Measurements from ENCODE around the gene BRD3OS. TPM values are rescaled to one million over a fixed set of nuclear protein-coding genes. Genes with fewer than 3 reads are reported as not detected.
A peak's percentile ranks its signal among the peaks of the same experiment; 100 is the strongest.

The BRD3OS gene
- total and polyA plus RNA-seq, 2 of the 13 experiments (the other 11 are each of a cell fraction or from before 2014, with no cell fraction given) = 4.9 to 5.7 TPM

DNA sequence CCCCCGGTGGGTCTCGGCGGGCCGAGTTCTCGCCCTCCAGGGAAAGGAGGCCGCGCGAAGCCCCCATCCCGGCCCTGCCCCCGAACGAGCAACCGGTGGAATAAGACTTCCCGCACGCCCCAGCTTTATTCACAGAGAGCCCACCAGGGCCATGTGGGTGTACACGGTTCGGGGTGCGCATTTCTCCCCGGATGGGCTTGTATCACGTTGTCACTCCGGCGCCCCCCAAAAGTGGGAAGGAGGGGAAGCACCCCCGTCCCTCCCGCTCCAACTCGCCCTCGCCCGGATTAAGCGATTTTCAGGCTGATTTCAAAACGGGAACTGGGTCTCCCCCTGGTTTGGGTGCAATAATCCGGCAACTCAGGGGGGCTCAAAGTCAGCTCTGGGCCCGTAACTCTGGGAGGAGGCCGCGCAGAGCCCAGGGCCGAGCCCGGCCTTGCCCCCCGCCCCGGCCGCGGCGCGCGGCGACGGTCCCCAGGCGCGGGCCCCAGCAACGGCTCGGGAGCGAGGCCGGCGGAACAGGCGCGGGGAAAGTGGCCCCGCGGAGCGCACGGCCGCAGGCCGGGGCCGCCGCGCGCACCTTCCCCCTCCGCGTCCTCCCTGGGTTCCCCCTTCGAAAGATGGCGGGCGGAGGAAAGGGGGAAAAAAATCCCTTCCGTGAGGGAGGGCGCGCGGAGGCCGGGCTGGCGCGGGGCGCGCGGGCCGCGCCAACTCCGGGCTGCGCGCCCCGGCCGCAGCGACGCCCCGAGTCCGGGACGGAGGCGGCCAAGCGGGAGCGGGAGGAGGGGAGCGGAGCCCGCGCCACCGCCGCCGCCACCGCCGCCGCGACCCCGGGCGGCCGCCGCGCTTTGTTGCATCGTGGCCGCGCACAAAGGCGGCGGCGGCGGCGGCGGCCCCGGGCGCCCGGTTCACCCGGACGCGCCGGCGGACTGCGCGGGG is 41.9 kb downstream of the BRD3OS start (continued):
- TF ChIP-seq, protein P1, sequence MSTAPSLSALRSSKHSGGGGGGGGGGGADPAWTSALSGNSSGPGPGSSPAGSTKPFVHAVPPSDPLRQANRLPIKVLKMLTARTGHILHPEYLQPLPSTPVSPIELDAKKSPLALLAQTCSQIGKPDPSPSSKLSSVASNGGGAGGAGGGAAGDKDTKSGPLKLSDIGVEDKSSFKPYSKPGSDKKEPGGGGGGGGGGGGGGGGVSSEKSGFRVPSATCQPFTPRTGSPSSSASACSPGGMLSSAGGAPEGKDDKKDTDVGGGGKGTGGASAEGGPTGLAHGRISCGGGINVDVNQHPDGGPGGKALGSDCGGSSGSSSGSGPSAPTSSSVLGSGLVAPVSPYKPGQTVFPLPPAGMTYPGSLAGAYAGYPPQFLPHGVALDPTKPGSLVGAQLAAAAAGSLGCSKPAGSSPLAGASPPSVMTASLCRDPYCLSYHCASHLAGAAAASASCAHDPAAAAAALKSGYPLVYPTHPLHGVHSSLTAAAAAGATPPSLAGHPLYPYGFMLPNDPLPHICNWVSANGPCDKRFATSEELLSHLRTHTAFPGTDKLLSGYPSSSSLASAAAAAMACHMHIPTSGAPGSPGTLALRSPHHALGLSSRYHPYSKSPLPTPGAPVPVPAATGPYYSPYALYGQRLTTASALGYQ (CRISPR knock-in tag; IDR thresholded peaks at IDR 0.05) = no peak
- TF ChIP-seq ZIK1 (CRISPR knock-in tag; IDR thresholded peaks at IDR 0.05; ENCODE audit: borderline replicate concordance, low read depth) (0 out of 2 replicates have a peak, but pooled peaks have one; percentile 14), ZNF136 (CRISPR knock-in tag; IDR thresholded peaks at IDR 0.05; ENCODE audit: low read depth) (no peak), HOXA5 (CRISPR knock-in tag; IDR thresholded peaks at IDR 0.05) (no peak), NR2F6 (IDR thresholded peaks at IDR 0.05) (no peak), NR2F6 (CRISPR knock-in tag; IDR thresholded peaks at IDR 0.05) (no peak), IRX3 (CRISPR knock-in tag; IDR thresholded peaks at IDR 0.05; ENCODE audit: borderline replicate concordance, low read depth) (no peak), ZEB1 (IDR thresholded peaks at IDR 0.05; ENCODE audit: insufficient replicate concordance, low read depth) (no peak), REPIN1 (CRISPR knock-in tag; IDR thresholded peaks at IDR 0.05; ENCODE audit: borderline replicate concordance, low read depth) (no peak), TCF7 (IDR thresholded peaks at IDR 0.05; ENCODE audit: low read depth) (no peak), MAF1 (CRISPR knock-in tag; IDR thresholded peaks at IDR 0.05; ENCODE audit: borderline replicate concordance) (no peak), ZNF567 (CRISPR knock-in tag; IDR thresholded peaks at IDR 0.05; ENCODE audit: borderline replicate concordance) (no peak), ZNF780A (CRISPR knock-in tag; IDR thresholded peaks at IDR 0.05) (no peak), CBX1 (IDR thresholded peaks at IDR 0.05; ENCODE audit: low read depth) (no peak), CBX2 (IDR thresholded peaks at IDR 0.05; ENCODE audit: low read depth, low read length) (no peak), CBX2 (CRISPR knock-in tag; IDR thresholded peaks at IDR 0.05; ENCODE audit: low read depth) (no peak), MEF2D (CRISPR knock-in tag; IDR thresholded peaks at IDR 0.05) (no peak), GLI4 (CRISPR knock-in tag; IDR thresholded peaks at IDR 0.05; ENCODE audit: borderline replicate concordance) (no peak)
- TF ChIP-seq, protein P2, sequence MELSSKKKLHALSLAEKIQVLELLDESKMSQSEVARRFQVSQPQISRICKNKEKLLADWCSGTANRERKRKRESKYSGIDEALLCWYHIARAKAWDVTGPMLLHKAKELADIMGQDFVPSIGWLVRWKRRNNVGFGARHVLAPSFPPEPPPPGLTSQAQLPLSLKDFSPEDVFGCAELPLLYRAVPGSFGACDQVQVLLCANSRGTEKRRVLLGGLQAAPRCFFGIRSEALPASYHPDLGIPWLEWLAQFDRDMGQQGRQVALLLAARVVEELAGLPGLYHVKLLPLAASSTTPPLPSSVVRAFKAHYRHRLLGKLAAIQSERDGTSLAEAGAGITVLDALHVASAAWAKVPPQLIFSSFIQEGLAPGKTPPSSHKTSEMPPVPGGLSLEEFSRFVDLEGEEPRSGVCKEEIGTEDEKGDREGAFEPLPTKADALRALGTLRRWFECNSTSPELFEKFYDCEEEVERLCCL (CRISPR knock-in tag; IDR thresholded peaks at IDR 0.05; ENCODE audit: borderline replicate concordance) = no peak
- TF ChIP-seq, protein P3, sequence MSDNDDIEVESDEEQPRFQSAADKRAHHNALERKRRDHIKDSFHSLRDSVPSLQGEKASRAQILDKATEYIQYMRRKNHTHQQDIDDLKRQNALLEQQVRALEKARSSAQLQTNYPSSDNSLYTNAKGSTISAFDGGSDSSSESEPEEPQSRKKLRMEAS (IDR thresholded peaks at IDR 0.05) = no peak; the same call in 1 of the 2 replicates
- TF ChIP-seq, protein P4, sequence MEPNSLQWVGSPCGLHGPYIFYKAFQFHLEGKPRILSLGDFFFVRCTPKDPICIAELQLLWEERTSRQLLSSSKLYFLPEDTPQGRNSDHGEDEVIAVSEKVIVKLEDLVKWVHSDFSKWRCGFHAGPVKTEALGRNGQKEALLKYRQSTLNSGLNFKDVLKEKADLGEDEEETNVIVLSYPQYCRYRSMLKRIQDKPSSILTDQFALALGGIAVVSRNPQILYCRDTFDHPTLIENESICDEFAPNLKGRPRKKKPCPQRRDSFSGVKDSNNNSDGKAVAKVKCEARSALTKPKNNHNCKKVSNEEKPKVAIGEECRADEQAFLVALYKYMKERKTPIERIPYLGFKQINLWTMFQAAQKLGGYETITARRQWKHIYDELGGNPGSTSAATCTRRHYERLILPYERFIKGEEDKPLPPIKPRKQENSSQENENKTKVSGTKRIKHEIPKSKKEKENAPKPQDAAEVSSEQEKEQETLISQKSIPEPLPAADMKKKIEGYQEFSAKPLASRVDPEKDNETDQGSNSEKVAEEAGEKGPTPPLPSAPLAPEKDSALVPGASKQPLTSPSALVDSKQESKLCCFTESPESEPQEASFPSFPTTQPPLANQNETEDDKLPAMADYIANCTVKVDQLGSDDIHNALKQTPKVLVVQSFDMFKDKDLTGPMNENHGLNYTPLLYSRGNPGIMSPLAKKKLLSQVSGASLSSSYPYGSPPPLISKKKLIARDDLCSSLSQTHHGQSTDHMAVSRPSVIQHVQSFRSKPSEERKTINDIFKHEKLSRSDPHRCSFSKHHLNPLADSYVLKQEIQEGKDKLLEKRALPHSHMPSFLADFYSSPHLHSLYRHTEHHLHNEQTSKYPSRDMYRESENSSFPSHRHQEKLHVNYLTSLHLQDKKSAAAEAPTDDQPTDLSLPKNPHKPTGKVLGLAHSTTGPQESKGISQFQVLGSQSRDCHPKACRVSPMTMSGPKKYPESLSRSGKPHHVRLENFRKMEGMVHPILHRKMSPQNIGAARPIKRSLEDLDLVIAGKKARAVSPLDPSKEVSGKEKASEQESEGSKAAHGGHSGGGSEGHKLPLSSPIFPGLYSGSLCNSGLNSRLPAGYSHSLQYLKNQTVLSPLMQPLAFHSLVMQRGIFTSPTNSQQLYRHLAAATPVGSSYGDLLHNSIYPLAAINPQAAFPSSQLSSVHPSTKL (CRISPR knock-in tag; IDR thresholded peaks at IDR 0.05) = no peak
